GM13976 (cell line): ENCODE results near the gene TRAPPC12.
"Not testable (repeated sequence)": the region's sequence is repeated elsewhere in the genome, so short reads cannot be mapped to it uniquely, and the experiment has no call there.

Source experiments
- DNase-seq: peaks from one replicate; pipeline ENCODE4 v3.0.0; 2012; ENCODE audit warnings: low spot score
- in situ Hi-C: fragments of 300-500 bp; cut with MboI; formaldehyde crosslinking; loops from one replicate; pipeline ENCODE4 v1.12.0; 2022; ENCODE audit warnings: low sequenced_read_pairs, mixed read lengths, inconsistent platforms; ENCODE audit not compliant: unreplicated experiment
- TF ChIP-seq, protein P1 (sequence below): IDR thresholded peaks from 2 replicates; pipeline ENCODE4 v1.5.1; 2012; ENCODE audit warnings: borderline replicate concordance, mild to moderate bottlenecking; ENCODE audit not compliant: insufficient read depth; ENCODE audit errors: extremely low read depth, missing control alignments, control extremely low read depth

The TRAPPC12 gene

DNA sequence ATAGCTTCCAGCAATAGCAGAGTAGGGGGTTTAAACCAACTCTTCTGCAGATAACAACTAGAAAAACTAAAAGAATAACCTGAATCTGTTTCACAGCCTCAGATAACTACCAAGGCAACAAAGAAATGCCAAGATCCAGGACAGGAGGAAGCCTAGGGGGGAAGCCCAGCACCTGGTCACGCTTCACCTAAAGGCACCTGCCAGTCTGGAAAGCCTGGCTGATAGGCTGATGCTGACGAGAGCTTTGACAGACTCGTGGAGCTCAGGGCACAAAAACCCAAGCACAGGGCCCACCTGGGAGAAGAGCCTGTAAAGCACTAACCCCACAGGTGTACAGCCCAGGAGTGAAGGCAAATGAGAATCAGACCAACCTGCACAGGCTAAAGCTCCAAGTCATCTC is 24.5 kb upstream of the TRAPPC12 start:
- in situ Hi-C loops: no loop called here
- TF ChIP-seq, protein P1, sequence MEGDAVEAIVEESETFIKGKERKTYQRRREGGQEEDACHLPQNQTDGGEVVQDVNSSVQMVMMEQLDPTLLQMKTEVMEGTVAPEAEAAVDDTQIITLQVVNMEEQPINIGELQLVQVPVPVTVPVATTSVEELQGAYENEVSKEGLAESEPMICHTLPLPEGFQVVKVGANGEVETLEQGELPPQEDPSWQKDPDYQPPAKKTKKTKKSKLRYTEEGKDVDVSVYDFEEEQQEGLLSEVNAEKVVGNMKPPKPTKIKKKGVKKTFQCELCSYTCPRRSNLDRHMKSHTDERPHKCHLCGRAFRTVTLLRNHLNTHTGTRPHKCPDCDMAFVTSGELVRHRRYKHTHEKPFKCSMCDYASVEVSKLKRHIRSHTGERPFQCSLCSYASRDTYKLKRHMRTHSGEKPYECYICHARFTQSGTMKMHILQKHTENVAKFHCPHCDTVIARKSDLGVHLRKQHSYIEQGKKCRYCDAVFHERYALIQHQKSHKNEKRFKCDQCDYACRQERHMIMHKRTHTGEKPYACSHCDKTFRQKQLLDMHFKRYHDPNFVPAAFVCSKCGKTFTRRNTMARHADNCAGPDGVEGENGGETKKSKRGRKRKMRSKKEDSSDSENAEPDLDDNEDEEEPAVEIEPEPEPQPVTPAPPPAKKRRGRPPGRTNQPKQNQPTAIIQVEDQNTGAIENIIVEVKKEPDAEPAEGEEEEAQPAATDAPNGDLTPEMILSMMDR: no peak
- no peak for DNase-seq

DNA sequence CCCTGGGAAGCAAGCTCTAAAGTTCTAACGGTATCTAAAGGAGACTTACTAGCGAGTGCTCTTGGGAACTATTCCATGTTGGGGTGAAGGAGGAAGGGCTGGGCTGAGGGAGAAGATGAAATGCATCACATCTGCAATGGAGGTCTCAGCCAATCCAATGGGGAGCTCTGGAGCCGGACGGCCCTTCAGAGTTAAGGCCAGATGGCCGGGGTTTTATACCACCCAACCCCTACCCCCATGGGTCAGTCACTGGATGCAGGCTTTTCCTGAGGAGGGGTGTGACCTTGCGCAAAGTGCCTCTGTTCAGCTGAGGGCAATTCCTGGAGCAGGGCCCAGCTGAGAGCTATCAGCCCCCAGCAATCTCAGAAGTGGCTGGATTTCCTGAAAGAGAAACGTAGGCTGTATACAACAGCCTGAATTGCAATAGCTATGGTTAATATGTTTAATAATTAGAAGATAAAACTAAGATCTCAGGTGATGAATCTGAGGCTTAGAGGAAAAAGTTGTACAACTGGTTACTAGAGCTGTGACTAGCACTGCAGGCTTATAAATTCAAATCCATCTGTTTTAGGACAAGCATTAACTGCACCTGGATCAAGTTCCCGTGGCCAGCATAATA is 23.4 kb upstream of the TRAPPC12 start:
- no peak for DNase-seq
- in situ Hi-C loops: no loop called here
- TF ChIP-seq, protein P1: no peak

DNA sequence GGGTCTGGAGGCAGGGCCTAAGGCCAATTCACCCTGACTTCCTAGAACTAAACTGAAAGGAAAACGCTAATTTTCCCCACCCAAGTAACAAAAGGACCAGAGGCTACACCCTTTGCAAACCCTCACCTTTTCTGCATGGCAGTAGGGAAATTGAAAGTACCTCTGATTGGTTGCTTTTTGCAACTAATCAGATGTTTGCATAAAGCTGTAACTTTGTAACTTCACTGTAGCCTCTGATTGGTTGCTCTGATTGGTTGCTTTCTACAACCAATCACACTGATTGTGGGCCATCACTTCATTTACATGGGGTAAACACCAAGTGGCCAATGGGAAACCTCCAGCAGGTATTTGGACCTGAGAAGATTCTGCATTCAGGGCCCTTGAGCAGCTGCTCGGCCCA is 22.7 kb upstream of the TRAPPC12 start:
- TF ChIP-seq, protein P1: no peak
- no peak for DNase-seq
- in situ Hi-C loops: no loop called here

DNA sequence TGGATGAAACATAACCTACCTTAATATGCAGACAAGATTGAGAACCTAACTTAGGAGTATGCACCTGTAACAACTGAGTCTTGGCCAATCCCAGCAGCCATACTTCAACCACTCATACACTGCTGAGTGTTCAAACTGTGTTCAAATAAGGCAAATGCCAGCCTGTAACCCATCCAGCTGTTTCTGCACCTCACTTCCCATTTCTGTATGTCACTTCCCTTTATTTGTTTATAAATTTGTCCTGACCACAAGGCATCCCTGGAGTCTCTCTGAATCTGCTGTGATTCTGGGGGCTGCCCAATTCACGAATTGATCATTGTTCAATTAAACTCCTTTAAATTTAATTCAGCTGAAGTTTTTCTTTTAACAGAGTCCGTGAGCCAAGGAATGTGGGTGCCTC is 22.0 kb upstream of the TRAPPC12 start:
- in situ Hi-C loops, DNase-seq: not testable (repeated sequence)

DNA sequence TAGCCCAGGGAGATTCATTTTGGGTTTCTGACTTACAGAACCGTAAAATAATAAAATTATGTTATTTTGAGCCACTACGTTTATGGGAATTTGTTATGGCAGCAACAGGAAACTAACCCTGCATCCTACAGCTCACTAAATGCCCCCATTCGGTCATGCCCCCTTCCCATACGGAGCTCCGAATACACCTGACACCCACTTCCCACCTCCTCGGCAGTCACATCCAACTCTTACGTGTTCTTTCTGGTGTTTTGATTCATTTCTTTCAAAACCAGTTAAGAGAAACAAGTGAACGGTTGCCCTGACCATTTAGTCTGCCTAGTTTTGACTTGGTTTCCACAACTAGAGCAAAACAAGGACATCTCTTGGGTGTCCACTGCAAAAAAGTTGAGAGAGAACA is 21.6 kb upstream of the TRAPPC12 start:
- TF ChIP-seq, protein P1: no peak
- in situ Hi-C loops: no loop called here

DNA sequence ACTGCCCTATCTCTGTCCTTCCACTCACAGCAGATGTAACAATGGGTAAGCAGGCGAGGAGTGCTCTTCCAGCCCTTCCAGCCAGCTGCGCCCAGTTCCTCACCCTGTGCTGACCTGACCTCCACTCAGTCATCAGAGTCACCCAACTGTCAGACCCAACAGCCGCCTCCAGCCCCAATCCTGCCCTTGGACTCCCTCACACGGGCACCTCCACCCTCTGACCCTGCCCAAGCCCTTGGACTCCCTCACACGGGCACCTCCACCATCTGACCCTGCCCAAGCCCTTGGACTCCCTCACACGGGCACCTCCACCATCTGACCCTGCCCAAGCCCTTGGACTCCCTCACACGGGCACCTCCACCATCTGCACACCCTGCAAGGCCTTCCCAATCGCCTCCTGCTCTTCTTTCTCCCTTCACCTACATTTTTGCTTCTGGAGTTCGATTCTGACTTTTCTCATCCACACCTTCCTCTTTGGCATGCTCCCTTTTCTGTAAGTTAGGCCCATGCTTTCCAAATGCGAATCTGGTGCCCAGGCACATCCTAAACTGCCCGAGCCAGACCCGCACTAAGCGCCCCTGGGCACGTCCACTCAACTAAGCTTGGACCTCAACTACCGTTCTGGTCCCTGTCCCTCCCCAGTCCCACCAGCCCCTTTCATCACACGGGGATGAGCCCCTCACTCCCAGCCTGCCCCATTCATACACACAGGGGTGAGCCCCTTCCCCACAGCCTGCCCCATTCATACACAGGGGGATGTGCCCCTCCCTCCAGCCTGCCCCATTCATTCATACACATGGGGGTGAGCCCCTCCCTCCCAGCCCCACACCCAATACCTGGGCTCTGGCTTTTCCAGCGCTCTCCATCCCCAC is 17.7 kb upstream of the TRAPPC12 start:
- no peak for DNase-seq
- in situ Hi-C loops: no loop called here
- TF ChIP-seq, protein P1: no peak

More for the DNA sequence above, 21.6 kb upstream of the TRAPPC12 start:
- no peak for DNase-seq

DNA sequence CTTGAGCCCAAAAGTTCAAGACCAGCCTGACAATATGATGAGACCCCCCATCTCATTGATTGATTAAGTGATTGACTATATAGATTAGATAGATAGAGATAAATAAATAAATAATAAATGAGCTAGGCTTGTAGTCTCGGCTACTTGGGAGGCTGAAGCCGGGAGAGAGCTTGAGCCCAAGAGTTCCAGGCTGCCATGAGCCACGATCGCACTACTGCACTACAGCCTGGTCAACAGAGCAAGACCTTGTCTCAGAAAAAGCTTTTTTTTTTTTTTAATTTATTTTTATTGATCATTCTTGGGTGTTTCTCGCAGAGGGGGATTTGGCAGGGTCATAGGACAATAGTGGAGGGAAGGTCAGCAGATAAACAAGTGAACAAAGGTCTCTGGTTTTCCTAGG is 14.3 kb upstream of the TRAPPC12 start:
- TF ChIP-seq, protein P1: no peak
- in situ Hi-C loops: no loop called here
- DNase-seq: no peak
